ENCODE measurements around the gene IL18RAP.

- TF ChIP-seq RARB (CRISPR knock-in tag; IDR thresholded peaks at IDR 0.05): no peak
- TF ChIP-seq TOX (CRISPR knock-in tag; IDR thresholded peaks at IDR 0.05; ENCODE audit: borderline replicate concordance): no peak
- TF ChIP-seq BACH2 (CRISPR knock-in tag; IDR thresholded peaks at IDR 0.05; ENCODE audit: borderline replicate concordance): no peak
- no peak for TF ChIP-seq ZC3H10 (CRISPR knock-in tag; IDR thresholded peaks at IDR 0.05)
- no peak for TF ChIP-seq ZNF565 (CRISPR knock-in tag; conservative IDR thresholded peaks at IDR 0.05; ENCODE audit: low read depth)
Observed at GRCh38 chr2:102473020-102473419, 50.1 kb downstream of the IL18RAP start, which contains the start of gene SLC9A4.

Measured in SK-N-SH treated with all-trans-retinoic acid at 6 μM for 48 hours (cell line).